Panc1 (cell line): ENCODE results near the gene SUMF1. TPM values are rescaled to one million over a fixed set of nuclear protein-coding genes. Genes with fewer than 3 reads are reported as not detected.

Source experiments
- ATAC-seq: fragments of 200-7000 bp; cut with Tn5 transposase; 2 replicates; pipeline ENCODE4 v1.9.1; 2020; ENCODE audit warnings: mild to moderate bottlenecking, moderate library complexity
- BruUV-seq: library from RNA; stranded (reverse); fragments of 400-500 nt; replicated peaks from 2 replicates; lab custom pipeline; 2021; lab: Mats Ljungman, UMichigan
- CTCF ChIA-PET: fragments of 300-600 bp; sonication (Branson Sonifier 250); formaldehyde crosslinking; loops from one replicate; lab custom pipeline; 2022; ENCODE audit warnings: antibody characterized with exemption; lab: Charles Lee
- POLR2A ChIA-PET: fragments of 300-600 bp; sonication (Branson Sonifier 250); formaldehyde crosslinking; loops from one replicate; lab custom pipeline; 2022; ENCODE audit warnings: antibody characterized with exemption; lab: Charles Lee
- DNase-seq: peaks from one replicate; pipeline ENCODE4 v3.0.0-alpha.2; 2010; ENCODE audit warnings: low read depth, low spot score
- H3K27ac ChIP-seq: 2 replicates; pipeline ENCODE4 v1.5.1; 2011; ENCODE audit warnings: mild to moderate bottlenecking, low read length, inconsistent platforms
- H3K27me3 ChIP-seq: fragments of 200-500 bp; sonication (Bioruptor generic); 2 replicates; pipeline ENCODE4 v1.6.0; 2014; ENCODE audit warnings: low read length, inconsistent platforms; ENCODE audit not compliant: control insufficient read depth, insufficient read depth
- H3K36me3 ChIP-seq: fragments of 200-500 bp; sonication (Bioruptor generic); 2 replicates; pipeline ENCODE4 v1.5.1; 2014; ENCODE audit warnings: inconsistent platforms, mild to moderate bottlenecking, low read length, moderate library complexity; ENCODE audit not compliant: control insufficient read depth, insufficient read depth
- H3K4me1 ChIP-seq: 2 replicates; pipeline ENCODE4 v1.5.1; 2011; ENCODE audit warnings: inconsistent platforms, mild to moderate bottlenecking, low read length, moderate library complexity; ENCODE audit not compliant: control insufficient read depth, insufficient read depth
- H3K4me3 ChIP-seq, 2 experiments: 2 replicates each; pipeline ENCODE4 v1.5.1; 2011 to 2012; ENCODE audit warnings: low read depth in 2 of 2, low read length in 2 of 2, mild to moderate bottlenecking in 2 of 2, inconsistent platforms in 1 of 2, moderate library complexity in 1 of 2
- H3K9me3 ChIP-seq: fragments of 200-500 bp; sonication (Bioruptor generic); 2 replicates; pipeline ENCODE4 v1.5.1; 2014; ENCODE audit warnings: low read depth, mild to moderate bottlenecking, inconsistent platforms, low read length, moderate library complexity; ENCODE audit not compliant: control insufficient read depth, insufficient read depth
- CTCF ChIP-seq: fragments of 450-650 bp; IDR thresholded peaks from 2 replicates; pipeline ENCODE4 v1.5.1; 2017; ENCODE audit warnings: mild to moderate bottlenecking
- POLR2AphosphoS5 ChIP-seq: IDR thresholded peaks from 2 replicates; pipeline ENCODE4 v1.6.1; 2012; ENCODE audit warnings: mild to moderate bottlenecking, low read depth, low read length, moderate library complexity
- REST ChIP-seq, 2 experiments: IDR thresholded peaks; 2 replicates each; pipeline ENCODE4 v1.6.1; 2011 to 2012; ENCODE audit warnings: low read depth in 2 of 2, control low read depth in 1 of 2, low read length in 1 of 2, mild to moderate bottlenecking in 1 of 2, moderate library complexity in 1 of 2; ENCODE audit not compliant: insufficient read depth in 1 of 2
- SIN3A ChIP-seq: IDR thresholded peaks from 2 replicates; pipeline ENCODE4 v1.6.1; 2012; ENCODE audit warnings: low read depth, mild to moderate bottlenecking, low read length, moderate library complexity, borderline replicate concordance; ENCODE audit not compliant: insufficient read depth
- TCF7L2 ChIP-seq: IDR thresholded peaks from 2 replicates; pipeline ENCODE4 v1.6.1; 2011; ENCODE audit warnings: mild to moderate bottlenecking, low read depth, low read length, inconsistent platforms
- in situ Hi-C: cut with HindIII; loops from 2 replicates; pipeline ENCODE4 v1.10.0; 2016; ENCODE audit warnings: low sequenced_read_pairs, low pct_unique_long_range_greater_than_20kb
- intact Hi-C: fragments of 100-400 bp; cut with micrococcal nuclease; formaldehyde crosslinking; loops from one replicate; pipeline ENCODE4 v1.10.0; 2022; ENCODE audit not compliant: unreplicated experiment
- total RNA-seq: library from RNA; stranded (reverse); gene quantifications from one replicate; pipeline ENCODE4 v1.2.1, GENCODE V29; 2021; ENCODE audit not compliant: unreplicated experiment

The SUMF1 gene
- total RNA-seq, 1 experiment from 2014 or later = 15.5 TPM

- Histone ChIP-seq H3K4me1 (no peaks in the 10 kb centered on the region), H3K27me3 (no peaks in the 10 kb centered on the region), H3K27ac (no peak overlapping the region), H3K4me3 (no peak overlapping the region), H3K9me3 (no peaks in the 10 kb centered on the region), H3K36me3 (no peaks in the 10 kb centered on the region)
- no TSS peak for BruUV-seq
- ChIA-PET CTCF (no interaction called here), POLR2A (no interaction called here)
- TF ChIP-seq SIN3A = no peak
- no peak for TF ChIP-seq POLR2AphosphoS5
- TF ChIP-seq TCF7L2 = no peak
- TF ChIP-seq CTCF = no peak
- no peak for TF ChIP-seq REST (IDR thresholded peaks at IDR 0.05; ENCODE audit: insufficient read depth in 1 of 2, low read depth in 2 of 2, low read length in 1 of 2)
- in situ Hi-C loops = no loop called here
- intact Hi-C loops = no loop called here
- DNase-seq = no peak
- no peak for ATAC-seq
Observed at GRCh38 chr3:4320096-4320911, 146.8 kb downstream of the SUMF1 start.

- intact Hi-C loops (no loop called here), in situ Hi-C loops (no loop called here)
- no peaks in the 10 kb centered on the region; the same call in 1 of the 2 replicates for H3K4me1 ChIP-seq
- DNase-seq (no peak), ATAC-seq (no peak)
- CTCF ChIA-PET = no interaction called here
- TF ChIP-seq REST (IDR thresholded peaks at IDR 0.05; ENCODE audit: insufficient read depth in 1 of 2, low read depth in 2 of 2, low read length in 1 of 2) (no peak), CTCF (peak; percentile 27; the same call in 1 of the 2 replicates)
- H3K9me3 ChIP-seq = no peaks in the 10 kb centered on the region
- no peaks in the 10 kb centered on the region for H3K27me3 ChIP-seq
- no peaks in the 10 kb centered on the region for H3K36me3 ChIP-seq
- POLR2A ChIA-PET = no interaction called here
- no TSS peak for BruUV-seq
- no peak overlapping the region for H3K4me3 ChIP-seq
- H3K27ac ChIP-seq = no peak overlapping the region
Observed at GRCh38 chr3:4314688-4315087, 152.4 kb downstream of the SUMF1 start.
